HFFc6 (cell line): ENCODE results near the gene MMP27. TPM values are rescaled to one million over a fixed set of nuclear protein-coding genes. Genes with fewer than 3 reads are reported as not detected.

ENCODE experiments used
- DNase-seq: peaks from one replicate; pipeline ENCODE4 v3.0.0-alpha.2; 2018
- H3K27ac Mint-ChIP-seq: 2 replicates; pipeline ENCODE4 v1.8.0; 2020; ENCODE audit warnings: mild to moderate bottlenecking, mixed read lengths
- H3K27me3 Mint-ChIP-seq: 2 replicates; pipeline ENCODE4 v1.8.0; 2021; ENCODE audit warnings: mild to moderate bottlenecking, moderate library complexity, mixed read lengths; ENCODE audit not compliant: insufficient read depth
- H3K36me3 Mint-ChIP-seq: 2 replicates; pipeline ENCODE4 v1.8.0; 2021; ENCODE audit warnings: low read depth, mixed read lengths
- H3K4me1 Mint-ChIP-seq: 2 replicates; pipeline ENCODE4 v1.8.0; 2020; ENCODE audit warnings: low read depth, mixed read lengths
- H3K4me3 Mint-ChIP-seq: 2 replicates; pipeline ENCODE4 v1.8.0; 2020; ENCODE audit warnings: mild to moderate bottlenecking, moderate library complexity, mixed read lengths
- H3K9me3 Mint-ChIP-seq: 2 replicates; pipeline ENCODE4 v1.8.0; 2020; ENCODE audit warnings: mild to moderate bottlenecking, mixed read lengths
- CTCF ChIP-seq: fragments of 200-600 bp; sonication (generic); IDR thresholded peaks from 2 replicates; pipeline ENCODE4 v1.5.0; 2021; ENCODE audit warnings: antibody characterized with exemption, mild to moderate bottlenecking
- total RNA-seq, 6 experiments: library from RNA; stranded (reverse); fragmentation: NEBNext Ultra II Directional; extraction: Animal tissue kit (Norgen Biotek cat#: 25700); gene quantifications; 2 replicates in 1 of 6; 3 replicates in 5 of 6; pipeline ENCODE4 v1.2.3, GENCODE V29; 2021

Gene MMP27
- total RNA-seq, 6 experiments from 2014 or later = not detected

DNA sequence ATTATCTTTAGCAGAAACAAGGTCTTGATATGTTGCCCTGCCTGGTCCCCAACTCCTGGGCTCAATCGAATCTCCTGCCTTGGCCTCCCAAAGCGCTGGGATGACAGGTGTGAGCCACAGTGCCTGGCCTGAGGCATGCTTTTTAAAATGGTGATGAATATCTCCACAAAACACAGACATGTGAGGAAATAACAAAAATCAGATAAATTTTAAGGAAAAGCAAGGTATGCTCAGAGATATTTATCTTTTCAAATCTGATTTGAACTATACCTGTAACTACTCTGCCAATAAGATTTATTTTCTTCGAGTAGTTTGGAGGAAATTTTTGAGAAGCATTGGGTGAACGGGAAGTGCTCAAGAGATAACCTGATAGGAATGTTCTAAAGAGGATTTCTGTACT is 44.5 kb downstream of the MMP27 start:
- H3K4me1 Mint-ChIP-seq = no peaks in the 10 kb centered on the region

DNA sequence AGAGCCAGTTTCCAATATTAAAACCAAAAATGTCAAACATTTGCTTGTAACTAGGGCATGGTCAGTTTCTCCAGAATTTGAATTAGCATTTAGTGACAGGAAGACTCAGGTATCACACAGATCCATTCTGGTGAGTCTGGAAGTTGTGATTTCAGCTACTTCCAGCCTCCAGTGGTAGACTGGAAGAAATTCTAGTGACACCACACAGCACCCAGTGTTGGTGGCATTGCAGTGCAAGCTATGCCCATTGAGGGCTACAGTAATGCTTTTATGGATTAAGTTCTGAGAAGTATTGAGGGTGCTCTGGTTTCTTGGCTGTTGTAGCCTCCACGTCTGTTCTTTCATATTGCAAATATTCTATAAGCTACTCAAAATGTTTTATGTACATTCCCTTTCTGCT is 49.0 kb downstream of the MMP27 start:
- Mint-ChIP-seq H3K4me1 (no peaks in the 10 kb centered on the region), H3K27me3 (peaks cover 21% of the 10 kb centered on the region), H3K9me3 (peaks cover 13% of the 10 kb centered on the region), H3K4me3 (no peak overlapping the region), H3K27ac (no peak overlapping the region), H3K36me3 (peaks cover 5% of the 10 kb centered on the region; the same call in 1 of the 2 replicates)
- TF ChIP-seq CTCF = no peak
- DNase-seq = no peak

More for the DNA sequence above, 44.5 kb downstream of the MMP27 start:
- no peak overlapping the region for H3K4me3 Mint-ChIP-seq
- TF ChIP-seq CTCF = no peak
- peaks cover under 1% of the 10 kb centered on the region; the same call in 1 of the 2 replicates for H3K9me3 Mint-ChIP-seq
- H3K36me3 Mint-ChIP-seq = no peaks in the 10 kb centered on the region
- H3K27me3 Mint-ChIP-seq = peaks cover 32% of the 10 kb centered on the region
- DNase-seq = no peak
- no peak overlapping the region for H3K27ac Mint-ChIP-seq

- no peak for DNase-seq
- Mint-ChIP-seq H3K4me1 (no peaks in the 10 kb centered on the region), H3K27ac (no peak overlapping the region), H3K27me3 (peaks cover 17% of the 10 kb centered on the region), H3K9me3 (peaks cover 13% of the 10 kb centered on the region), H3K36me3 (peaks cover 5% of the 10 kb centered on the region; the same call in 1 of the 2 replicates), H3K4me3 (no peak overlapping the region)
- no peak for TF ChIP-seq CTCF
Measured at GRCh38 chr11:102655547-102655946, 50.0 kb downstream of the MMP27 start.

DNA sequence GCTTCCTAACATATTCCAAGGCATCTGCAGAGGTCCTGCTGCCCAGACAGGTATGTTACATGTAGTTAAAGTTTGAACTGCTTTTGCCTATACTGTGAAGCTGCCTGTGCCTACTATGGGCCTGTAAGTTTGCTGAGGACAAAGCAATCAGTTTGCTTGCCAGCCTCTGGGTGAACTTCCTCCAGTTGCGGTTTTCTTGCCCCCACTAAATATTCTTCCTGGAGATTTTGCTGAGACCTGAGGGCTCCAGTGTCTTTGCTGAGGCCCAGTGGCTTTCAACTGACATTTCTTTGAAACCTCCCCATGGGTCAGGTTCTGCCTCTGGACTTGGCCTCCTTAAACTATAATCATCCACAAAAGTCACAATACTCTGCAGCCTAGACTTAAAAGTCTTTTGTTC is 50.8 kb downstream of the MMP27 start:
- H3K27ac Mint-ChIP-seq = no peak overlapping the region
- no peak for TF ChIP-seq CTCF
- peaks cover 22% of the 10 kb centered on the region for H3K27me3 Mint-ChIP-seq
- DNase-seq = no peak
- peaks cover 5% of the 10 kb centered on the region; the same call in 1 of the 2 replicates for H3K36me3 Mint-ChIP-seq
- H3K4me3 Mint-ChIP-seq = no peak overlapping the region
- no peaks in the 10 kb centered on the region for H3K4me1 Mint-ChIP-seq
- peaks cover 13% of the 10 kb centered on the region for H3K9me3 Mint-ChIP-seq

GRCh38 chr11:102653744-102654291 is 51.8 kb downstream of the MMP27 start:
- no peak overlapping the region for H3K27ac Mint-ChIP-seq
- peaks cover 5% of the 10 kb centered on the region; the same call in 1 of the 2 replicates for H3K36me3 Mint-ChIP-seq
- H3K4me3 Mint-ChIP-seq = no peak overlapping the region
- H3K9me3 Mint-ChIP-seq = peaks cover 13% of the 10 kb centered on the region
- no peaks in the 10 kb centered on the region for H3K4me1 Mint-ChIP-seq
- peaks cover 21% of the 10 kb centered on the region for H3K27me3 Mint-ChIP-seq
- no peak for DNase-seq
- no peak for TF ChIP-seq CTCF
